GM12878 (cell line): ENCODE results near the gene ARHGAP6.

Source experiments
- BCL3 ChIP-seq: IDR thresholded peaks from 2 replicates; pipeline ENCODE4 v1.6.1; 2011; ENCODE audit warnings: borderline replicate concordance, low read depth, mild to moderate bottlenecking, moderate library complexity, low read length; ENCODE audit not compliant: insufficient read depth, poor library complexity, severe bottlenecking
- CTCF ChIP-seq, 3 experiments: IDR thresholded peaks in 2 of 3; conservative IDR thresholded peaks in 1 of 3; 2 replicates each; pipeline ENCODE4 v1.5.1; 2011; ENCODE audit warnings: low read depth in 3 of 3, low read length in 3 of 3, mild to moderate bottlenecking in 3 of 3, control low read depth in 2 of 3, moderate library complexity in 2 of 3, inconsistent platforms in 1 of 3, mixed read lengths in 1 of 3; ENCODE audit not compliant: control insufficient read depth in 2 of 3, insufficient read depth in 1 of 3; ENCODE audit errors: extremely low read depth in 1 of 3
- HDAC6 ChIP-seq: fragments of 200-600 bp; sonication (generic); IDR thresholded peaks from one replicate; pipeline ENCODE4 v1.8.0; 2017; ENCODE audit warnings: antibody characterized with exemption; ENCODE audit not compliant: unreplicated experiment
- POLR2A ChIP-seq: IDR thresholded peaks from 2 replicates; pipeline ENCODE4 v1.6.1; 2011; ENCODE audit warnings: low read depth, mild to moderate bottlenecking, low read length
- SREBF2 ChIP-seq: IDR thresholded peaks from 2 replicates; pipeline ENCODE4 v1.6.1; 2012; ENCODE audit warnings: mild to moderate bottlenecking, low read length
- SUZ12 ChIP-seq: fragments of 200-600 bp; sonication (generic); IDR thresholded peaks from one replicate; pipeline ENCODE4 v1.6.1; 2018; ENCODE audit warnings: antibody characterized with exemption, mild to moderate bottlenecking; ENCODE audit not compliant: unreplicated experiment

- no peak for TF ChIP-seq SUZ12
- TF ChIP-seq POLR2A, result no peak
- TF ChIP-seq CTCF (IDR thresholded peaks at IDR 0.05 in 2 of 3, conservative IDR thresholded peaks at IDR 0.05 in 1 of 3; ENCODE audit: control insufficient read depth in 2 of 3, extremely low read depth in 1 of 3, insufficient read depth in 1 of 3, low read depth in 3 of 3, low read length in 3 of 3), result no peak
- TF ChIP-seq BCL3, result no peak
- no peak for TF ChIP-seq HDAC6
- no peak for TF ChIP-seq SREBF2
Observed at GRCh38 chrX:11462136-11462535, 203.6 kb downstream of the ARHGAP6 start.
